SH-SY5Y (cell line): ENCODE data around the gene MAP2K6.

ENCODE experiments used
- GATA2 ChIP-seq: IDR thresholded peaks from 2 replicates; pipeline ENCODE4 v1.6.1; 2011; ENCODE audit warnings: mild to moderate bottlenecking, low read depth, low read length
- GATA3 ChIP-seq: IDR thresholded peaks from 2 replicates; pipeline ENCODE4 v1.6.1; 2011; ENCODE audit warnings: low read depth, mild to moderate bottlenecking, low read length, moderate library complexity

The MAP2K6 gene

GRCh38 chr17:69508814-69509213, 94.3 kb downstream of the MAP2K6 start:
- TF ChIP-seq GATA2 (no peak), GATA3 (no peak)

- TF ChIP-seq GATA2 (no peak), GATA3 (no peak)
Measured at GRCh38 chr17:69511250-69511649, 96.8 kb downstream of the MAP2K6 start.

- TF ChIP-seq GATA3 (no peak), GATA2 (no peak)
Measured at GRCh38 chr17:69512946-69513345, 98.4 kb downstream of the MAP2K6 start.

DNA sequence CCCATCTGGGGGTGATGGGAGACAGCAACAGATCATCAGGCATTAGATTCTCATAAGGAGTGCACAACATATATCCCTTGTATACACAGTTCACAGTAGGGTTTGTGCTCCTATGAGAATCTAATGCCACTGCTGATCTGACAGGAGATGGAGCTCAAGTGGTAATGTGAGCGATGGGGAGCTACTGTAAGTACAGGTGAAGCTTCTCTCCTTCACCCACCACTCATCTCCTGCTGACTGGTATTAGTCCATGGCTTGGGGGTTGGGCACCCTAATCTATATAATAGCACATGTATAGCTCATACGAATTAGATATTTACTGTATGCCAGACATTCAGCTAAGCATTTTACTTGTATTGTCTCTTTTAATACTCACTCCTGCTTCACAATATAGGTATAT, 101.7 kb downstream of the MAP2K6 start:
- TF ChIP-seq GATA2 = no peak
- no peak for TF ChIP-seq GATA3

DNA sequence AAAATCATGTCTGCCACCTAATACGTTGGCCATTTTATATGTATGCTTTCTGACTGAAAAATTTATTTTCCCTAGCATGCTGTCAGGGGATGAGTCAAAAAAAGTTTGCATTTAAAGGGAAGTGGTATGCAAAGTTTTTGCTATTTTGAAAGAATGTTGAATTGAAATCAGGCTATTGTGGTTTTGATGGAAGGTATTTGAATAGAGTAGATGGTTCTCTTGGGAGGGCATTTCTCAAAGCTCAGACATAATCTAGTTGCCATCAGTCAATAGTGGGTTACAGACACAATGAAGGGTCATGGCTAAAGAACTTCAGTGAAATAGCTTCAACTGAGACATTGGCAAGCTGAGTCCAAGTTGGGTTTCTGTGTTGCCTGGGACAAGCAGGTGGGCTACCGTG, 102.4 kb downstream of the MAP2K6 start:
- TF ChIP-seq GATA2 (no peak), GATA3 (no peak)

GRCh38 chr17:69518951-69519350, 104.5 kb downstream of the MAP2K6 start:
- TF ChIP-seq GATA3 = no peak
- no peak for TF ChIP-seq GATA2

DNA sequence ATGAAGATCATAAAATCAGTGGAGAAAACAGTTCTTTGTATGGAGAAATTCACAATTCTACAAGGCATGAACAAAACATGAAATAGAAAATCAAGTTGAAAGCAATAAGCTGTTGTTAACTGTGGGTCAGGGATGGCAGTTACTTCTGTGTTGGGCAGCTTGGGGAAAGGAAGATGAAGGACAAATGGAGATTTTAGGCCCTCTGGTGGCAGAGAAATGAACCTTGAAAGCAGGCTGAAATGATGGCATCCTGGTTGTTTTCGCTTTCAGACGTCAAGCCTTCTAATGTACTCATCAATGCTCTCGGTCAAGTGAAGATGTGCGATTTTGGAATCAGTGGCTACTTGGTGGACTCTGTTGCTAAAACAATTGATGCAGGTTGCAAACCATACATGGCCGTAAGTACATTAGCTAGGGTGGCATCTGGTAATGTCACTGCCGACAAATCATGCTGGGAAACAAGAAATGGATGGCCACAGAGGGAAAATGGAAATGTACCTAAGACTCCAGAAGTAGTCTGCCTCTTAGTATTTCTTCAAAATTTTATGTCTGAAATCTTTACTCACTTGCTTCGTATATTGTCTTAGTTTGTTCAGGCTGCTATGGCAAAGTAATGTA, 108.9 kb downstream of the MAP2K6 start:
- TF ChIP-seq GATA2 = no peak
- no peak for TF ChIP-seq GATA3

DNA sequence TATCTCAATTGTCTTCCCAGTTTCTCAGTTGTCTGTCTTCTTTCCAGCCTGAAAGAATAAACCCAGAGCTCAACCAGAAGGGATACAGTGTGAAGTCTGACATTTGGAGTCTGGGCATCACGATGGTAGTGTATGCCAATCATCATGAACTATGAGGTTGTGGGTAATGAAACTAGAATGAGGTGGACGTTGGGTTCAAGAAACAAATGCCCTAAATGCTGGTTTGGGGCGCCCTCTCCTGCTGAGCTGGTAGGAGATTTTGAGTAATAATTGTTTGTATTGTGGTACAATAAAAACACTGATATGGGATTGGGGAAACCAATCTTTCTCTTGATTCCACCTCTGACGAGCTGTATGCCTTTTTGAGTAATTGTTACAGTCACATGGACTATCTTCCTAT, 110.4 kb downstream of the MAP2K6 start:
- TF ChIP-seq GATA3 (no peak), GATA2 (no peak)

DNA sequence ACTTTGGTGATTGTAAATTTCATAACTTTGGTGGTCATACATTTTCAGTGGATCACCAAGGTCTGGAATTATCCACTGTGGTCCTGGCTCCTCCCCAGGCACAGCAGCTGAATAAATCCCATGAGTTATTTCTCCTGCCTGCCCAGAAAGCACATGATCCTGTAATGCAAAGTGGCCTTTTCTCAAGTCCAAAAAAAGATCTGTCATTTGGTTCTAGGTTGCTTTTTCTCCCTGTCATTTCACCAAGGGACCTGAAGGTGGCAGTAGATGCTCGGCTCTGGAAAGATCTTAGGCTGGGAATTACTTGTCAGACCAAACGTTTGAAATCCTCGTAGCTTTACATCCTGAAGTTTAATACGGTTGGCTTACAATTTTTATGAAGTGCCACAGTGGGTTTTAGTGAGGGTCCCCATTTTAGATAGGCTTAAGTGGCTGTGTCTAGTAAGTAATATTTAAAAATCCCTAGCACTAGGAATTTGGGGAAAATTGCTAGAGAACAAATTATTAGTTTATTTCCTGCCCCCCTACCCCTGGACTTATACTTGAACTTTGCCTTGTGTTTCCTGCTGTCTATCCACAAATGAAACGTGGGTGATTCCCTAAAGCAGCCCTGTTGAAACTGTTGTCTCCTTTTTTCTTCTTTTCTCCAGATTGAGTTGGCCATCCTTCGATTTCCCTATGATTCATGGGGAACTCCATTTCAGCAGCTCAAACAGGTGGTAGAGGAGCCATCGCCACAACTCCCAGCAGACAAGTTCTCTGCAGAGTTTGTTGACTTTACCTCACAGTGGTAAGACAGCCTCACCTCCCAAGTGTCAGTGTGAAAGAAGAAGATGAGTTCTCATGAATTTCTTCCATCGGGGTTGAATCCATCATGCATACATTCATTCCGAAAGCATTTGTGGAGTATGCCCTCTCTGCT, 111.7 kb downstream of the MAP2K6 start:
- TF ChIP-seq GATA3 (no peak), GATA2 (no peak)

DNA sequence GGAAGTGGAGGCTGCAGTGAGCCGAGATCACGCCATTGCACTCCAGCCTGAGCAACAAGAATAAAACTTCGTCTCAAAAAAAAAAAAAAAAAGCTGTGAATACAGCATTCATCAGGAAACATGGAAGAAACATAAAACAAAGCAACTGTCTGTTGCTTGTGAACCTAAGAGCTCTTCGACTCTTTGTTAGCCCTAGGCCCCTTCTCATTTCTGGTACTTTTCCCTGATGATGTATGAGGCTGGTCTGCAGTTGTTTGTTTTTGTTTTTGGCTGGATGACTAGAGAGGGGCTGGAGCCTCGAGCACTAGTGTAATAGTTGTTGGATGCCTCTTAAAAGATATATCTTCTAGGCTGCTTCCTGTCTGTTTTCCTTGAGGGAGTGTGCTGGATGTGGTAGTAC, 113.5 kb downstream of the MAP2K6 start:
- no peak for TF ChIP-seq GATA2
- no peak for TF ChIP-seq GATA3

DNA sequence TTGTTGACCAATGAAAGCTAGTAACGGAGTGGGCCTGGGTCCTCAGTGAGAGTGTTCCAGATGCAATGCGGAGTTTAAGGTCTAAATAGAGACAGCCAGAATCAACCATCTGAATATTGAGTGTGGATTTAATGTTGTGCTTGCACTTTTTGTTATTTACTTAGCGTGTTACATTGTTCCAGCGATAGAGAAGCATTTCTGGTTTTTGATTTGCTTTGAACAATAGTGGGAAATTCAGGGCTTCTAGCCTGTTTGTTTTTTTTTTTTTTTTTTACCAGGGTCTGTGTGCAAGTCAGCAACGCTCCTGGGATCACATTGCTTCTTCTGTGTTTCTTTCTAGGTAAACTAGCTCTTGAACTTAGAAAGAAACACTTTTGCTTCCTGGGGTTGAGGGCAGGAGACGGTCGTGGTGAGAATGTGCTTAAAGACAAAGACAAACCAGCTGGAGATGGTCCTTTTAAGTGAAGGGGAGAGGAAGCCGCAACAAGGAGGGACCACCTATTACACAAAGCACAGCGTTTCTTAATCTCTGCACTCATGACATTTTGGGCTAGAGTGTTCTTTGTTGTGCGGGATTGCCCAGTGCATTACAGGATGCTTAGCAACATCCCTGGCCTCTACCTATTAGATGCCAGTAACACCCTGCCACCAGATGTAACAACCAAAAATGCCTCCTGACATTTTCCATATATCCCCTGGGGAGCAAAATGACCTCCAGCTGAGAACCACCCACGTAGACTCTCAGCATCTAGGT, 119.2 kb downstream of the MAP2K6 start:
- TF ChIP-seq GATA3 = no peak
- TF ChIP-seq GATA2 = no peak

GRCh38 chr17:69534235-69534621, 119.7 kb downstream of the MAP2K6 start:
- TF ChIP-seq GATA3 (no peak), GATA2 (no peak)

GRCh38 chr17:69535016-69535570, 120.6 kb downstream of the MAP2K6 start:
- TF ChIP-seq GATA2 (no peak), GATA3 (no peak)

DNA sequence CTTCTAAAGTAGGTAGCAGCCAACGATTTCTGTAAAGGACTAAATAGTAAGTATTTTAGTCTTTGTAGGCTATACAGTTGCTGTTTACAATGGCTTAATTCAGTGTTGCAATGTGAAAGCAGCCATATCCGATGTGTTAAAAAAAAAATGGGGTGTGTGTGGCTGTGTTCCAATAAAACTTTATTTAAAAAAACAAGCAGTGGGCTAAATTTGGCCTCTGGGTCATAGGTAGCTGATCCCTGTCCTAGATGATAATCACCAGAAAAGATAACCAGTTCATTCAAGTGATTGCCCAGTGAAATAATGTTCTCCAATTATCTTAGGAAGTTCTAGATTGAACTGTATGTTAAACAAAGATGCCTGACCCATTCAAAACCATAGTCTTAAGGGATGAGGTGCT, 124.3 kb downstream of the MAP2K6 start:
- TF ChIP-seq GATA3 (no peak), GATA2 (no peak)
